ENCODE data around the gene TBC1D1.

GRCh38 chr4:37872310-37872988 lies 18.4 kb upstream of the TBC1D1 start:
- no peak for TF ChIP-seq CTCF (IDR thresholded peaks at IDR 0.05; ENCODE audit: low read length)
- TF ChIP-seq EZH2 (IDR thresholded peaks at IDR 0.05; ENCODE audit: borderline replicate concordance, low read length), result no peak
